Endothelial cell (in vitro differentiated cells): ENCODE results near the gene FARP1. TPM values are rescaled to one million over a fixed set of nuclear protein-coding genes. Genes with fewer than 3 reads are reported as not detected.

Source experiments
- DNase-seq: peaks from one replicate; pipeline ENCODE4 v3.0.0; 2021; ENCODE audit warnings: low spot score
- H3K27ac Mint-ChIP-seq: one replicate; pipeline ENCODE4 v1.8.0; 2021; ENCODE audit warnings: mixed read lengths, inconsistent platforms; ENCODE audit not compliant: unreplicated experiment
- H3K27me3 Mint-ChIP-seq: one replicate; pipeline ENCODE4 v1.8.0; 2021; ENCODE audit warnings: mild to moderate bottlenecking, moderate library complexity, mixed read lengths, inconsistent platforms; ENCODE audit not compliant: unreplicated experiment
- H3K36me3 Mint-ChIP-seq: one replicate; pipeline ENCODE4 v1.8.0; 2021; ENCODE audit warnings: mild to moderate bottlenecking, low read depth, mixed read lengths, inconsistent platforms; ENCODE audit not compliant: unreplicated experiment
- H3K4me1 Mint-ChIP-seq: one replicate; pipeline ENCODE4 v1.8.0; 2021; ENCODE audit warnings: mild to moderate bottlenecking, mixed read lengths, inconsistent platforms; ENCODE audit not compliant: unreplicated experiment
- H3K4me3 Mint-ChIP-seq: one replicate; pipeline ENCODE4 v1.8.0; 2021; ENCODE audit warnings: mild to moderate bottlenecking, mixed read lengths, inconsistent platforms; ENCODE audit not compliant: unreplicated experiment
- H3K9me3 Mint-ChIP-seq: one replicate; pipeline ENCODE4 v1.8.0; 2021; ENCODE audit warnings: mixed read lengths, inconsistent platforms; ENCODE audit not compliant: unreplicated experiment
- total RNA-seq: library from RNA; stranded (reverse); fragmentation: NEBNext Ultra II Directional; extraction: Animal tissue kit (Norgen Biotek cat#: 25700); gene quantifications from one replicate; pipeline ENCODE4 v1.2.1, GENCODE V29; 2021; ENCODE audit not compliant: unreplicated experiment
- TF ChIP-seq, protein P1 (sequence below): fragments of 200-600 bp; sonication (generic); IDR thresholded peaks from one replicate; pipeline ENCODE4 v1.5.0; 2021; ENCODE audit warnings: antibody characterized with exemption; ENCODE audit not compliant: unreplicated experiment

The FARP1 gene
- total RNA-seq, 1 donor from 2014 or later: 167 TPM

DNA sequence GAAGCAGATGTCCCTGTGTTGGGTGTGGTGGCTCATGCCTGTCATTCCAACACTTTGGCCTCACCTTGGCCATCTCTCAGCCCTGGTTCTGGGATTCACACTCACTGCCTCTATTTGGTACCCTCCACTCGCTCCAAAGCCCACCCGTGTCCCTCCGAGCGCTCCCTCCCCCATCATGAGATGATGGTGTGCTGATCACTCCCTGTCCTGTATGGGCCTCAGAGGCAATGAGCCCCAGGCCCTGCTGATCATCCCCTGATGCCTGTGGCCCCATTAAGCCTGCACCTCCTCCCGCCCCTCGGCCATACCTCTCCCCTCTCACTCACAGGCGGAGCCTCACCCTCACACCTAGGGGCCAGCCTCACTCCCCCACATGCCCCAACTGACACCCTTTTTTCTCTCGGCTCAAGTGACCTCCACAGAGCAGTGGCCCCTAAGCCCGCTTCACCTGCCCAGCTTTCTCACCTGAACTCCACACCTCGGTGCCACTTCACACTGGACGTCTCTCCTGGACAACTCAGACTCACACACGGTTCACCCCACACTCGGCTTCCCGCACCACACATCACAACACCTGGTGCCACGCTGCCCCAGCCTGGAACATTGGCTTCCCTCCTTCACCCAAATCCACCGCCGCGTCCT, 319.5 kb downstream of the FARP1 start:
- Mint-ChIP-seq H3K27ac (peak overlapping the region; percentile 9), H3K4me1 (peaks cover 21% of the 10 kb centered on the region), H3K4me3 (peak overlapping the region; percentile 48), H3K27me3 (peaks cover 12% of the 10 kb centered on the region), H3K36me3 (peaks cover 34% of the 10 kb centered on the region), H3K9me3 (no peaks in the 10 kb centered on the region)
- DNase-seq: no peak
- TF ChIP-seq, protein P1, sequence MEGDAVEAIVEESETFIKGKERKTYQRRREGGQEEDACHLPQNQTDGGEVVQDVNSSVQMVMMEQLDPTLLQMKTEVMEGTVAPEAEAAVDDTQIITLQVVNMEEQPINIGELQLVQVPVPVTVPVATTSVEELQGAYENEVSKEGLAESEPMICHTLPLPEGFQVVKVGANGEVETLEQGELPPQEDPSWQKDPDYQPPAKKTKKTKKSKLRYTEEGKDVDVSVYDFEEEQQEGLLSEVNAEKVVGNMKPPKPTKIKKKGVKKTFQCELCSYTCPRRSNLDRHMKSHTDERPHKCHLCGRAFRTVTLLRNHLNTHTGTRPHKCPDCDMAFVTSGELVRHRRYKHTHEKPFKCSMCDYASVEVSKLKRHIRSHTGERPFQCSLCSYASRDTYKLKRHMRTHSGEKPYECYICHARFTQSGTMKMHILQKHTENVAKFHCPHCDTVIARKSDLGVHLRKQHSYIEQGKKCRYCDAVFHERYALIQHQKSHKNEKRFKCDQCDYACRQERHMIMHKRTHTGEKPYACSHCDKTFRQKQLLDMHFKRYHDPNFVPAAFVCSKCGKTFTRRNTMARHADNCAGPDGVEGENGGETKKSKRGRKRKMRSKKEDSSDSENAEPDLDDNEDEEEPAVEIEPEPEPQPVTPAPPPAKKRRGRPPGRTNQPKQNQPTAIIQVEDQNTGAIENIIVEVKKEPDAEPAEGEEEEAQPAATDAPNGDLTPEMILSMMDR: no peak

DNA sequence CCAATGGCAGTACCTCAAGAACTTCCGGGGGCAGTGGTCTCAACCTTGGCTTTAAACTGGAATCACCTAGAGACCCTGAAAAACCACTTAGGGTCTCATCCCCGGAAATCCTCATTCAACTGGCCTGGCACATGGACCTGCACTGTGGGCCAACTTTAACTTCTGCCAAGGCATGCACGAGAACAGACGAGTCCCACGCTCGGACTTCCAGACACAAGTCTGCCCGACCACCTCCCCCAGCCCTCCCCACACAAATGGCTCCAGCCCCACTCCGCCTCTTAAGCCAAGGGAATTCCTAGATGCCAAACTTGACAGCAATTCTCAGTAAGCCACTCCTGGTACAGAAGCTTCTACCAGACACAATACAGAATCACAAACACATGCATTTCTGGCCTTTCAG, 320.1 kb downstream of the FARP1 start:
- Mint-ChIP-seq H3K4me1 (peaks cover 21% of the 10 kb centered on the region), H3K27me3 (peaks cover 12% of the 10 kb centered on the region), H3K27ac (peak overlapping the region; percentile 9), H3K4me3 (peak overlapping the region; percentile 48), H3K36me3 (peaks cover 35% of the 10 kb centered on the region), H3K9me3 (no peaks in the 10 kb centered on the region)
- no peak for DNase-seq
- TF ChIP-seq, protein P1: no peak

DNA sequence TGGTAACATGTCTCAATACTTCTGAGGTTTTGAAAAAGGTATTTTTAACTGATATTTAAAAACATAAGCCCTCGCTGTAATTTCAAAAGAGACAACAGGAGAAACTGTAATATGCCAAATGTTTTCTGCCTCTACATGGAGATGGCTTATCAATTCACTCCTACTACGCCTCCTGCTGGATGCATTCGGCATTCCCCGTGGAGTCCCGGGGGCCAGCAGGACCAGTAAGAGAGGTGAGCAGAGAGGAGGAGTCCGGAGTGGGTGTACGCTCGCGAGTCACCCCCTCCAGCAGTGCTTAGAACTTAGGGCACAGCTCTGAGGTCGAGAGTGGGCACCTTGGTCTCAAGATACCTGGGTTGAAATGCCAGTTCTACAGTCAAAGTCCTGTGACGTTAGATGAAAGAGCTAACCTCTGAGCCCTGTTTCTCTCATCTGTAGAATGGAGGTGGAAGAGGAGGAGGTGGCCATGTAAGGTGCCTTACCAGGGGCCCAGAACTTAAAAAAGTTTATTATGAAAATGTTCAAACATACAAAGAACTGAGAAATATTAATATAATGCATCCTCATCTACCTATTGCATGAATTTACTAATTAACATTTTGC, 323.8 kb downstream of the FARP1 start:
- peak; percentile 83 for DNase-seq
- Mint-ChIP-seq H3K9me3 (no peaks in the 10 kb centered on the region), H3K27ac (no peak overlapping the region), H3K4me1 (peaks cover 23% of the 10 kb centered on the region), H3K27me3 (peaks cover 12% of the 10 kb centered on the region), H3K4me3 (no peak overlapping the region), H3K36me3 (peaks cover 36% of the 10 kb centered on the region)
- TF ChIP-seq, protein P1: peak; percentile 80

DNA sequence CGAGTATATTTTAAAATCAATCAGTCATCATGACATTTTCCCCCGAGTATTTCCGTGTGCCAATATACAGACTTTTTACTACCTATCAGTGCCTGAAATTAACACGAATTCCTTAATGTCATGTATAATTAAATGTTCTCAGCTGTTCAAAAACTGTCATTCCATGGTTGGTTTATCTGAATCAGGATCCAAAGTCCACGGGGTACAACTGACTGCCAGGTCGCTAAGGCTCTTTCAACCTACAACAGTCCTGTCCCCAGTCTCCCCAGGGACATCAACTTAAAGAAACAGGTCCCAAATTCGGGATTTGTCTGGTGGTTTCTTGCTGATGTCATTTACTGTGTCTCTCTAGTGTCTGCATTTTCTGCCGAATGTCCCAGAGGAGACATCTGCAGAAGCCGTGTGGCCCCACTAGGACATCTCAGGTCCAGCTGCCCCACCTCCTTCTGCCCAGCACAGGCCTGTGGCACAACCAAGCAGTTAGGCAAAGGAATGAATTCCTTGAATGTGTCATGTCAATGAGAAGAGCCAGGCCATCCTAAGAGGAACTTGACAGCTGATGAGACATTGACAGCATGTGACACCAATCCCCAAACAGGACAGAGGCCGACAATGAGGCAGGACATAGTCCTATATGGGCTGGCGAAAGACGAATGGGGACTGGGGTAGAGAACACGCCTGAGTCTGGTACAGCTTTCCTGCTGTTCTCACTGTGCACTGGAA, 324.5 kb downstream of the FARP1 start:
- Mint-ChIP-seq H3K4me1 (peaks cover 23% of the 10 kb centered on the region), H3K4me3 (no peak overlapping the region), H3K9me3 (no peaks in the 10 kb centered on the region), H3K36me3 (peaks cover 42% of the 10 kb centered on the region), H3K27me3 (peaks cover 10% of the 10 kb centered on the region), H3K27ac (no peak overlapping the region)
- DNase-seq: no peak
- TF ChIP-seq, protein P1: no peak

DNA sequence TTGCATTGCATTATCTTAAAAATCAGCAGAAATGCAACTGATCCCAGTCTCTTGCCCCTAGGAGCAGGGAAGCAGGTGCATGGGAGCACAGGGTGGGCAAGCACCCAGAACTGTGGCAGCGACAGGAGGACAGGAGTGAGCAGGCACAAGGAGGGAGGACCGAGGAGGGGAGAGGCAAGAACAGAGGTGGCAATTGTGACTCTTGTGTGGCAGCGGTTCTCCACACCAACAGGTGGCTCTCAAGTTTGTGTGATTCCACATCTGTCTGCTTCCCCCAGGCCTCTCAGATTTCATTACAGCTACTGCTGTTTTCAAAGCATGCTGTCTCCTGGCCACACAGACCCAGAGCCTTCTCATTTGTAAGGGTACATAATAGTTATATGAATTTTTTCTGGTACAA, 325.5 kb downstream of the FARP1 start:
- Mint-ChIP-seq H3K27me3 (peaks cover 10% of the 10 kb centered on the region), H3K9me3 (no peaks in the 10 kb centered on the region), H3K4me1 (peaks cover 14% of the 10 kb centered on the region), H3K27ac (no peak overlapping the region), H3K36me3 (peaks cover 42% of the 10 kb centered on the region), H3K4me3 (no peak overlapping the region)
- TF ChIP-seq, protein P1: no peak
- no peak for DNase-seq
